GM12872 (cell line): ENCODE measurements around the gene PAF1.
A peak's percentile ranks its signal among the peaks of the same experiment; 100 is the strongest.

Experiments used
- CTCF ChIP-seq: IDR thresholded peaks from 3 replicates; pipeline ENCODE4 v1.5.1; 2011; ENCODE audit warnings: low read depth, mild to moderate bottlenecking, low read length, moderate library complexity; ENCODE audit not compliant: insufficient read depth

PAF1 gene

GRCh38 chr19:39359026-39359425 is 31.9 kb downstream of the PAF1 start:
- TF ChIP-seq CTCF: no peak

DNA sequence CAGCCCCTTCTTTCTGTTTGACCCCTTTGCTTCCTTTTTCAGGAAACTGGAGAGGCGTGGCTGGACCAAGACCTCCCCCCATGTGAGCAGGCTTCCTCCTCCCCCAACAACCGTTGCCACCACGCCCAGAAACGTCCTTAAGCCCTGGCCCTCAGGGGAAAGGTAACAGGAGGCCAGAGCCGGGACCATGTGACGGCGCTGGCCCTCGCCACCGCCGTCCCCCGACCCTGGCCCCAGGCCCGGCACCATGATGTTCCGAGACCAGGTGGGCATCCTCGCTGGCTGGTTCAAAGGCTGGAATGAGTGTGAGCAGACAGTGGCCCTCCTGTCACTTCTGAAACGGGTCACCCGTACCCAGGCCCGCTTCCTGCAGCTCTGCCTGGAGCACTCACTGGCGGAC is 34.3 kb downstream of the PAF1 start:
- TF ChIP-seq CTCF: no peak

- TF ChIP-seq CTCF: no peak
These were observed 34.8 kb downstream of the PAF1 start for GRCh38 chr19:39356073-39356472.

GRCh38 chr19:39355253-39355652 is 35.7 kb downstream of the PAF1 start:
- TF ChIP-seq CTCF: no peak

GRCh38 chr19:39352381-39353255 is 38.3 kb downstream of the PAF1 start:
- TF ChIP-seq CTCF: no peak

DNA sequence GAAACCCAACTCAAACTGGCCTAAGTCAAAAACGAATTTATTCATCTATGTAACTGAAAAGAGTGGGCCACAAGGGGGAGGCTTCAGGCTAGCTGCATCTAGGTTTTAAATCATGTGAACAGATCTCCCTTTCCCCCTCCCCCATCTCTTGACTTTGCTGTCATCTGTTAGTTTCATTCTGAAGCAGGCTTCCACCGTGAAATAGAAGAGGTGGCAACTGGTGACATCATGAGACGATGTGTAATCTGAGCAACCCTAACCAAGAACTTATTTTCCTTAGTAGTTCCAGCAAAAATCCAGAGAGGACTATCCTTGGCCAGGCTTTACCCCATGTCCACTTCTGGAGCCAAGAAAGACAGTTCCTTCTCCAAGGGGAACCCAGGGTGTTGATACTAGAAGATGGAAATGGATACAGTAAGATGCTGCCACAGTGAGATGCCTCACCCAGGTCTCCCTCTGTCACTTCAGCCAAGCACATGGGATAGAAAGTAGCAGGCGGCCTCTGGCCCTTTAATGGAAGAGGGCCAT is 39.3 kb downstream of the PAF1 start:
- TF ChIP-seq CTCF: peak; percentile 41; the same call in 2 of the 3 replicates

- TF ChIP-seq CTCF: no peak
These were observed 40.8 kb downstream of the PAF1 start for GRCh38 chr19:39350156-39350555.
